Measurements from ENCODE around the gene DPY19L1. TPM values are rescaled to one million over a fixed set of nuclear protein-coding genes. Genes with fewer than 3 reads are reported as not detected.

Gene DPY19L1
- polyA plus RNA-seq, 1 donor from 2014 or later, result 6.3 TPM

- H3K9me3 ChIP-seq (ENCODE audit: low read length), result no peaks in the 10 kb centered on the region
- no peak overlapping the region for H3K4me2 ChIP-seq (ENCODE audit: low read length)
- no peak overlapping the region for H2AFZ ChIP-seq (ENCODE audit: low read depth, low read length)
- H4K20me1 ChIP-seq (ENCODE audit: insufficient read depth), result no peaks in the 10 kb centered on the region
- no peak overlapping the region for H3K4me3 ChIP-seq (ENCODE audit: low read length)
- H3K27me3 ChIP-seq (ENCODE audit: insufficient read depth, low read depth, low read length), result no peaks in the 10 kb centered on the region
- no peak for TF ChIP-seq EP300 (conservative IDR thresholded peaks at IDR 0.05; ENCODE audit: poor library complexity, severe bottlenecking)
- TF ChIP-seq POLR2AphosphoS5 (IDR thresholded peaks at IDR 0.05), result no peak
- TF ChIP-seq RAD21 (conservative IDR thresholded peaks at IDR 0.05), result no peak
- TF ChIP-seq SMC3 (conservative IDR thresholded peaks at IDR 0.05; ENCODE audit: poor library complexity), result no peak
- no peak for TF ChIP-seq TAF1 (IDR thresholded peaks at IDR 0.05; ENCODE audit: low read depth)
- TF ChIP-seq MXI1 (conservative IDR thresholded peaks at IDR 0.05; ENCODE audit: poor library complexity, severe bottlenecking), result no peak
- no peak for TF ChIP-seq CTCF (IDR thresholded peaks at IDR 0.05; ENCODE audit: poor library complexity, severe bottlenecking)
- H3F3A ChIP-seq (ENCODE audit: insufficient read depth, low read length, poor library complexity, severe bottlenecking), result no peaks in the 10 kb centered on the region
- no peak overlapping the region for H3K27ac ChIP-seq (ENCODE audit: low read length)
- no peaks in the 10 kb centered on the region for H3K36me3 ChIP-seq (ENCODE audit: insufficient read depth, low read length)
- peaks cover 4% of the 10 kb centered on the region for H3K79me2 ChIP-seq (replicated peaks; ENCODE audit: insufficient read depth, low read length)
- no peak overlapping the region for H3K9ac ChIP-seq (ENCODE audit: low read length)
- H3K9me2 ChIP-seq (ENCODE audit: insufficient read depth, low read length), result no peaks in the 10 kb centered on the region
These were observed 13.0 kb downstream of the DPY19L1 start for GRCh38 chr7:35024298-35024697.

- Histone ChIP-seq H2AFZ (ENCODE audit: low read depth, low read length) (no peak overlapping the region), H3F3A (ENCODE audit: insufficient read depth, low read length, poor library complexity, severe bottlenecking) (no peaks in the 10 kb centered on the region), H3K27me3 (ENCODE audit: insufficient read depth, low read depth, low read length) (no peaks in the 10 kb centered on the region), H3K79me2 (replicated peaks; ENCODE audit: insufficient read depth, low read length) (peaks cover 4% of the 10 kb centered on the region), H3K36me3 (ENCODE audit: insufficient read depth, low read length) (no peaks in the 10 kb centered on the region), H3K9me2 (ENCODE audit: insufficient read depth, low read length) (no peaks in the 10 kb centered on the region), H3K4me3 (ENCODE audit: low read length) (no peak overlapping the region), H3K4me2 (ENCODE audit: low read length) (no peak overlapping the region), H3K27ac (ENCODE audit: low read length) (no peak overlapping the region), H3K9me3 (ENCODE audit: low read length) (no peaks in the 10 kb centered on the region), H3K9ac (ENCODE audit: low read length) (no peak overlapping the region), H4K20me1 (ENCODE audit: insufficient read depth) (no peaks in the 10 kb centered on the region)
- TF ChIP-seq MXI1 (conservative IDR thresholded peaks at IDR 0.05; ENCODE audit: poor library complexity, severe bottlenecking) (no peak), SMC3 (conservative IDR thresholded peaks at IDR 0.05; ENCODE audit: poor library complexity) (no peak), EZH2 (IDR thresholded peaks at IDR 0.05; ENCODE audit: borderline replicate concordance, insufficient read depth, low read length, poor library complexity, severe bottlenecking) (no peak), CTCF (IDR thresholded peaks at IDR 0.05; ENCODE audit: poor library complexity, severe bottlenecking) (no peak), REST (IDR thresholded peaks at IDR 0.05; ENCODE audit: borderline replicate concordance) (no peak), EP300 (conservative IDR thresholded peaks at IDR 0.05; ENCODE audit: poor library complexity, severe bottlenecking) (no peak), TAF1 (IDR thresholded peaks at IDR 0.05; ENCODE audit: low read depth) (no peak), POLR2AphosphoS5 (IDR thresholded peaks at IDR 0.05) (no peak), RAD21 (conservative IDR thresholded peaks at IDR 0.05) (no peak)
These were observed 14.6 kb downstream of the DPY19L1 start for GRCh38 chr7:35022725-35023124.

Measured in neural cell (in vitro differentiated cells).